Mesendoderm (in vitro differentiated cells): Measurements from ENCODE around the gene EID2B.

ENCODE experiments used
- DNase-seq: peaks from one replicate; pipeline ENCODE4 v3.0.0; 2013
- H2AK5ac ChIP-seq: 2 replicates; pipeline ENCODE4 v1.6.1; 2013; ENCODE audit warnings: low read length, inconsistent platforms
- H2BK120ac ChIP-seq: 2 replicates; pipeline ENCODE4 v1.6.1; 2013; ENCODE audit warnings: low read depth, mild to moderate bottlenecking, low read length, moderate library complexity, mixed read lengths
- H2BK15ac ChIP-seq: replicated peaks from 2 replicates; pipeline ENCODE4 v1.6.1; 2013; ENCODE audit warnings: low read depth, mild to moderate bottlenecking, moderate library complexity
- H2BK5ac ChIP-seq: 2 replicates; pipeline ENCODE4 v1.6.1; 2013; ENCODE audit warnings: low read length, inconsistent platforms
- H3K18ac ChIP-seq: 2 replicates; pipeline ENCODE4 v1.6.1; 2013; ENCODE audit warnings: mild to moderate bottlenecking, low read length, mixed read lengths
- H3K23ac ChIP-seq: one replicate; pipeline ENCODE4 v1.6.1; 2013; ENCODE audit warnings: low read length
- H3K27ac ChIP-seq: 2 replicates; pipeline ENCODE4 v1.5.1; 2013; ENCODE audit warnings: low read depth, mild to moderate bottlenecking, inconsistent platforms, low read length, moderate library complexity
- H3K27me3 ChIP-seq: 2 replicates; pipeline ENCODE4 v1.6.1; 2013; ENCODE audit warnings: low read length, control low read depth, mild to moderate bottlenecking, inconsistent platforms; ENCODE audit not compliant: insufficient read depth, poor library complexity
- H3K36me3 ChIP-seq: 2 replicates; pipeline ENCODE4 v1.6.1; 2013; ENCODE audit warnings: low read length, inconsistent platforms; ENCODE audit not compliant: control insufficient read depth, insufficient read depth
- H3K4ac ChIP-seq: one replicate; pipeline ENCODE4 v1.6.1; 2013; ENCODE audit warnings: low read depth, mild to moderate bottlenecking, low read length, moderate library complexity
- H3K4me1 ChIP-seq: 2 replicates; pipeline ENCODE4 v1.6.1; 2013; ENCODE audit warnings: low read depth, low read length, inconsistent platforms; ENCODE audit not compliant: control insufficient read depth
- H3K4me2 ChIP-seq: 2 replicates; pipeline ENCODE4 v1.6.1; 2013; ENCODE audit warnings: low read length
- H3K4me3 ChIP-seq: 2 replicates; pipeline ENCODE4 v1.5.1; 2013; ENCODE audit warnings: mild to moderate bottlenecking, low read length
- H3K56ac ChIP-seq: one replicate; pipeline ENCODE4 v1.6.1; 2013; ENCODE audit warnings: low read length
- H3K79me1 ChIP-seq: 2 replicates; pipeline ENCODE4 v1.6.1; 2013; ENCODE audit warnings: low read length, inconsistent platforms
- H3K79me2 ChIP-seq: 2 replicates; pipeline ENCODE4 v1.6.1; 2013; ENCODE audit warnings: mild to moderate bottlenecking, low read length; ENCODE audit not compliant: control insufficient read depth, insufficient read depth
- H3K9ac ChIP-seq: 2 replicates; pipeline ENCODE4 v1.6.1; 2013; ENCODE audit warnings: low read length, inconsistent platforms
- H4K5ac ChIP-seq: one replicate; pipeline ENCODE4 v1.6.1; 2013; ENCODE audit warnings: low read length
- H4K8ac ChIP-seq: one replicate; pipeline ENCODE4 v1.6.1; 2013; ENCODE audit warnings: low read depth, mild to moderate bottlenecking, control low read depth, low read length, moderate library complexity
- WGBS: extraction: QIAGEN DNeasy Blood & Tissue Kit; methylation state at CpG from one replicate; pipeline ENCODE4 v1.1.7; 2013; ENCODE audit warnings: low lambda C conversion rate, missing lambda C conversion rate; ENCODE audit not compliant: insufficient coverage; ENCODE audit errors: extremely low coverage; 5-methylcytosine and 5-hydroxymethylcytosine counted together

EID2B gene

DNA sequence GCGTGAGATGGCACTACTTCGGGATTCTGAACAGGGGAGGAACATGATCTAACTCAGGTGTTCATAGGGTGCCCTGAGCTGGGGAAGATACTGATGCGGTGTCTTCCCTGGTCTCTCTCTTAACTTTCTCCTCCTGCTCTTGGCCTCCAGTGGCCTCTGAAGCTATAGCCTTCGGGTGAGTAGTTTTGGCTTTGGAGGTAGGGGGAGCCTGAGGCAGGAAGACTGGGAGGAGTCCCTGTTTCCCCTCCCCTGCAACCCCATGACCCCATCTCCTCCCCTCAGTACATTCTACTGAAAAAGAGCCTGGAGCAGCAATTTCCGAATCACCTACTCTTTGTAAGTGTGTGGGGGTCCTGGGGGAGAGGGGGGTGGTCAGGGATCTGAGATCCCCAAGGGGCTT lies 14.2 kb downstream of the EID2B start:
- no peaks in the 10 kb centered on the region for H3K79me2 ChIP-seq
- H2BK5ac ChIP-seq, result no peak overlapping the region
- H2AK5ac ChIP-seq, result no peak overlapping the region
- no peak overlapping the region for H3K23ac ChIP-seq
- H3K27me3 ChIP-seq, result peaks cover 2% of the 10 kb centered on the region
- DNase-seq, result peak; percentile 69
- peak overlapping the region; percentile 75 for H3K56ac ChIP-seq
- no CpG with 5 or more reads among the region's 5 CpGs for WGBS
- H3K4me1 ChIP-seq, result no peaks in the 10 kb centered on the region
- no peak overlapping the region for H2BK15ac ChIP-seq
- H3K36me3 ChIP-seq, result no peaks in the 10 kb centered on the region
- no peak overlapping the region for H3K4ac ChIP-seq
- peak overlapping the region; percentile 16 for H3K4me2 ChIP-seq
- no peak overlapping the region for H4K5ac ChIP-seq
- H3K9ac ChIP-seq, result peak overlapping the region; percentile 59
- H3K79me1 ChIP-seq, result peaks cover 5% of the 10 kb centered on the region
- no peak overlapping the region for H2BK120ac ChIP-seq
- no peak overlapping the region for H3K27ac ChIP-seq
- H3K18ac ChIP-seq, result no peak overlapping the region
- no peak overlapping the region for H4K8ac ChIP-seq
- H3K4me3 ChIP-seq, result no peak overlapping the region

DNA sequence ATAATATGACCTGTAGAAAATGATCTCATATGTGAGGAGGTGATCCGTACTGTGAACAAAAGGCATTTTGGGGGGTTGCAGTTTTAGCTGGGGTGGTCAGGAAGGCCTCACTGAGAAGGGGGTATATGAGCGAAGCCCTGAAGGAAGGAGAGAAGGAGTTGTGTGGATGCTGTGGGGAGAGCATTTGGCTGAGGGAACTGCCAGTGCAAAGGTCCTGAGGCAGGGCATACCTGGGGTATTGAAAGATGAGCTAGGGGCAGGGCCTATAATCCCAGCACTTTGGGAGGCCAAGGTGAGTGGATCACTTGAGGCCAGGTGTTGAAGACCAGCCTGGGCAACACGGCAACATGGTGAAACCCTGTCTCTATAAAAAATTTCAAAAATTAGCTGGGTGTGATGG lies 15.2 kb downstream of the EID2B start:
- Histone ChIP-seq H3K56ac (no peak overlapping the region), H3K4ac (no peak overlapping the region), H3K4me1 (no peaks in the 10 kb centered on the region), H3K4me2 (no peak overlapping the region), H3K9ac (no peak overlapping the region), H2BK15ac (no peak overlapping the region), H3K4me3 (no peak overlapping the region), H3K79me1 (peaks cover 5% of the 10 kb centered on the region), H3K36me3 (no peaks in the 10 kb centered on the region), H3K18ac (no peak overlapping the region), H3K79me2 (no peaks in the 10 kb centered on the region), H2BK5ac (no peak overlapping the region), H4K5ac (no peak overlapping the region), H3K27ac (no peak overlapping the region), H3K23ac (no peak overlapping the region), H2BK120ac (no peak overlapping the region), H2AK5ac (no peak overlapping the region), H3K27me3 (peaks cover 2% of the 10 kb centered on the region), H4K8ac (no peak overlapping the region)
- no peak for DNase-seq
- no CpG with 5 or more reads among the region's 3 CpGs for WGBS

DNA sequence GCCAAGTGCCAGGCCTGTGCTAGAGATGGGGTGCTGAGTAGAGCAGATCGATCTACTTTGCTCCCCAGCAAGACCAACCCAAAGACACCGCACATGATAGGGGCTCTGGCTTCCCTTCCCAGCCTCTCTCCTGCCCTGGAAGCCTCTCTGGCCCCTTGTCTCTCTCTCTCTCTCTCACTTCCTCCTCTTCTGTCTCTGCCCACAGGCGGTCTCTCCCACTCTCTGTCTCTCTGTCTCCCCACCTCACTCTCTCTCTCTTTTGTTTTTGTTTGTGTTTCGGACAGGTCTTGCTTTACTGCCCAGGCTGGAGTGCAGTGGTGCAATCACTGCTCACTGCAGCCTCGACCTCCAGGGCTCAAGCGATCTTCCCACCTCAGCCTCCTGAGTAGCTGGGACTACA lies 16.4 kb downstream of the EID2B start:
- H3K4me1 ChIP-seq, result no peaks in the 10 kb centered on the region
- no peak for DNase-seq
- H3K79me2 ChIP-seq, result no peaks in the 10 kb centered on the region
- H3K4me3 ChIP-seq, result peak overlapping the region; percentile 59
- H2BK15ac ChIP-seq, result no peak overlapping the region
- no peak overlapping the region for H3K18ac ChIP-seq
- H2AK5ac ChIP-seq, result no peak overlapping the region
- peak overlapping the region; percentile 83 for H3K4ac ChIP-seq
- H3K36me3 ChIP-seq, result no peaks in the 10 kb centered on the region
- peaks cover 5% of the 10 kb centered on the region for H3K79me1 ChIP-seq
- H2BK5ac ChIP-seq, result no peak overlapping the region
- H4K8ac ChIP-seq, result no peak overlapping the region
- peak overlapping the region; percentile 45 for H3K23ac ChIP-seq
- peak overlapping the region; percentile 98 for H3K56ac ChIP-seq
- no peak overlapping the region for H3K27ac ChIP-seq
- no CpG with 5 or more reads among the region's 6 CpGs for WGBS
- peak overlapping the region; percentile 87 for H3K9ac ChIP-seq
- H4K5ac ChIP-seq, result no peak overlapping the region
- no peak overlapping the region for H2BK120ac ChIP-seq
- H3K27me3 ChIP-seq, result peaks cover 2% of the 10 kb centered on the region
- peak overlapping the region; percentile 45 for H3K4me2 ChIP-seq

DNA sequence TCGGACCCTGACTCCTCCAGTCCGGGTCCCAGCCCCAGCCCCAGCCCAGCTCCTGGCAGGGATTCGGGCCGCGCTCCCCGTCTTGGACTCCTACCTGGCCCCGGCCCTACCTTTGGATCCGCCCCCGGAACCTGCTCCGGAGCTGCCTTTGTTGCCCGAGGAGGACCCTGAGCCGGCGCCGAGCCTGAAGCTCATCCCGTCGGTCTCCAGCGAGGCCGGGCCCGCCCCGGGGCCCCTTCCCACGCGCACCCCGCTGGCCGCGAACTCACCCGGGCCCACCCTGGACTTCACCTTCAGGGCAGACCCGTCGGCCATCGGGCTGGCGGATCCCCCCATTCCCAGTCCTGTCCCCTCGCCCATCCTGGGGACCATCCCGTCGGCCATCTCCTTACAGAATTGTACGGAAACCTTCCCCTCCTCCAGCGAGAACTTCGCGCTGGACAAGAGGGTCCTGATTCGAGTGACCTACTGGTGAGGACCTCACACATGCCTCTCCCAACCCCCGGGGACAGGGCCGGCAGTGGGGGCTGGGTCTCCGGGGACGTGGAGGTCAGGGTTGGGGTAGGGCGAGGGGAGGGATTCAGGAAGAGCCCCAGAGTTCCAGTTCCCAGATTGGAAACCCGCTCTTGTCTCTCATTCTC lies 17.0 kb downstream of the EID2B start:
- peak overlapping the region; percentile 87 for H3K9ac ChIP-seq
- peaks cover 5% of the 10 kb centered on the region for H3K79me1 ChIP-seq
- H3K4me2 ChIP-seq, result peak overlapping the region; percentile 45
- H4K8ac ChIP-seq, result no peak overlapping the region
- peak overlapping the region; percentile 59 for H3K4me3 ChIP-seq
- peak overlapping the region; percentile 66 for H3K23ac ChIP-seq
- peak overlapping the region; percentile 83 for H3K4ac ChIP-seq
- H3K4me1 ChIP-seq, result no peaks in the 10 kb centered on the region
- no CpG with 5 or more reads among the region's 44 CpGs for WGBS
- no peak overlapping the region for H3K27ac ChIP-seq
- H3K27me3 ChIP-seq, result peaks cover 2% of the 10 kb centered on the region
- no peaks in the 10 kb centered on the region for H3K36me3 ChIP-seq
- no peak overlapping the region for H2BK5ac ChIP-seq
- H2BK15ac ChIP-seq, result no peak overlapping the region
- H3K56ac ChIP-seq, result peak overlapping the region; percentile 98
- H4K5ac ChIP-seq, result no peak overlapping the region
- no peaks in the 10 kb centered on the region for H3K79me2 ChIP-seq
- H2BK120ac ChIP-seq, result no peak overlapping the region
- peak overlapping the region; percentile 60 for H3K18ac ChIP-seq
- H2AK5ac ChIP-seq, result no peak overlapping the region
- no peak for DNase-seq

DNA sequence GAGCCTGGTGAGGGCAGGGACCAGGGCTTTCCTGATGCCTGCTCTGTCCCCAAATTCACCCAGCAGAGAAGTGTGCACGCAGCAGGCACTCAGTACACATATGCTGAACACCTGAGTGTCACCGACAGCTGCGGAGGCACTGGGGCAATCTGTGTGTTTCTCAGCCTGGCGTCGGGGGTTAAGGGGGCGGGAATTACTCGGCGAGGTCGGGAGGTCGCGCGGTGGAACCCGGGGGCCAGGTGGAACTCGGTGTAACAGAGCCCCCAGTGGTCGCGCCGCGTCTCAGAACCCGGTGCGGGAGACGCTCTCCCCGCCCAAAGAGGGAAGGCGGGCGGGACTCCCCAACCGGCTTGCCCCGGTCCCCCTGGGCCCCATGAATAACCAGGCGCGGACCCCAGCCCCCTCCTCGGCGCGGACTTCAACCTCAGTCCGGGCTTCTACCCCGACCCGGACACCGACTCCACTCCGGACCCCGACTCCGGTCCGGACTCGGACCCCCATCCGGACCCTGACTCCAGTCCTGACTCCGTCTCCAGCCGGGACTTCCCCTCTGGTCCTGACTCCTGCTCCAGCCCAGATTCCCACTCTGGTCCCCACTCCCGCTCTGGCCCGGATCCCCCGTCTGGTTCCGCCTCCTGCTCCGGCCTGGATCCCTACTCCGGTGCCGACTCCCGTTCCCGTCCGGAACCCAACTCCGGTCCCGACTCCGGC lies 17.7 kb downstream of the EID2B start, which contains the start of gene SELENOV:
TSS of gene SELENOV (plus strand) at position 300 of the 711 bp plus-strand sequence. CDS start at position 374, 74 bp downstream.
- Histone ChIP-seq H3K4ac (peak within 1 kb of the TSS; percentile 83), H4K8ac (no peak within 1 kb of the TSS), H3K79me1 (peaks cover 5% of the 10 kb centered on the region), H2BK5ac (no peak within 1 kb of the TSS), H3K4me1 (no peaks in the 10 kb centered on the region), H3K18ac (peak within 1 kb of the TSS; percentile 60), H3K27me3 (peaks cover 2% of the 10 kb centered on the region), H2BK120ac (no peak within 1 kb of the TSS), H3K4me3 (peak within 1 kb of the TSS; percentile 59), H4K5ac (no peak within 1 kb of the TSS), H3K23ac (peak within 1 kb of the TSS; percentile 66), H3K27ac (no peak within 1 kb of the TSS), H3K56ac (peak within 1 kb of the TSS; percentile 98), H3K36me3 (no peaks in the 10 kb centered on the region), H3K4me2 (peak within 1 kb of the TSS; percentile 45), H3K9ac (peak within 1 kb of the TSS; percentile 87), H2BK15ac (no peak within 1 kb of the TSS), H3K79me2 (no peaks in the 10 kb centered on the region), H2AK5ac (no peak within 1 kb of the TSS)
- DNase-seq, result peak; percentile 84
- no CpG with 5 or more reads among the region's 56 CpGs for WGBS
